Spleen (tissue), 11 donors: Measurements from ENCODE around the gene ASCC3. TPM values are rescaled to one million over a fixed set of nuclear protein-coding genes. Genes with fewer than 3 reads are reported as not detected.
"Not testable (repeated sequence)": the region's sequence is repeated elsewhere in the genome, so short reads cannot be mapped to it uniquely, and the experiment has no call there.

Source experiments
- DNase-seq: peaks from one replicate; pipeline ENCODE4 v3.0.0-alpha.2; 2020
- H3K27ac ChIP-seq, 8 donors: fragments of 200-600 bp; sonication (generic) in 7 of 8; 1 replicate in 4 of 8; 2 replicates in 4 of 8; pipeline versions ENCODE4 v1.5.0 to v1.8.0; 2016 to 2021; ENCODE audit warnings: inconsistent platforms in 4 of 8, mild to moderate bottlenecking in 4 of 8, moderate library complexity in 1 of 8
- H3K27me3 ChIP-seq, 7 donors: fragments of 200-600 bp; sonication (generic) in 6 of 7; replicated peaks in 1 of 7; 1 replicate in 4 of 7; 2 replicates in 3 of 7; pipeline versions ENCODE4 v1.5.0 to v1.8.0; 2016 to 2021; ENCODE audit warnings: inconsistent platforms in 3 of 7, mild to moderate bottlenecking in 1 of 7
- H3K36me3 ChIP-seq, 6 donors: fragments of 200-600 bp; sonication (generic) in 5 of 6; 1 replicate in 4 of 6; 2 replicates in 2 of 6; pipeline versions ENCODE4 v1.5.0 to v1.8.0; 2016 to 2021; ENCODE audit warnings: inconsistent platforms in 2 of 6
- H3K4me1 ChIP-seq, 6 donors: fragments of 200-600 bp; sonication (generic) in 5 of 6; 1 replicate in 3 of 6; 2 replicates in 3 of 6; pipeline versions ENCODE4 v1.5.0 to v1.8.0; 2016 to 2021; ENCODE audit warnings: inconsistent platforms in 3 of 6
- H3K4me3 ChIP-seq, 8 donors: fragments of 200-600 bp; sonication (generic) in 7 of 8; 1 replicate in 4 of 8; 2 replicates in 4 of 8; pipeline versions ENCODE4 v1.5.0 to v1.8.0; 2016 to 2021; ENCODE audit warnings: inconsistent platforms in 4 of 8, mild to moderate bottlenecking in 4 of 8, moderate library complexity in 2 of 8
- H3K9me3 ChIP-seq, 8 donors: fragments of 200-600 bp; sonication (generic) in 7 of 8; 1 replicate in 4 of 8; 2 replicates in 4 of 8; pipeline versions ENCODE4 v1.5.0 to v1.8.0; 2016 to 2021; ENCODE audit warnings: inconsistent platforms in 4 of 8
- POLR2A ChIP-seq, 3 donors: fragments of 450-650 bp; IDR thresholded peaks; one replicate each; pipeline ENCODE4 v1.5.1; 2017; ENCODE audit warnings: antibody characterized with exemption in 3 of 3, mild to moderate bottlenecking in 1 of 3
- POLR2AphosphoS5 ChIP-seq, 3 donors: sonication (generic); formaldehyde crosslinking; IDR thresholded peaks; one replicate each; pipeline ENCODE4 v1.5.1; 2017; ENCODE audit warnings: antibody characterized with exemption in 3 of 3
- WGBS, 5 donors: extraction: QIAGEN DNeasy Blood & Tissue Kit in 3 of 5; methylation state at CpG; one replicate each; pipeline versions ENCODE4 v1.1.5 to v1.1.7; 2013 to 2018; 5-methylcytosine and 5-hydroxymethylcytosine counted together
- intact Hi-C: fragments of 100-400 bp; cut with DNase I; formaldehyde crosslinking; loops from one replicate; pipeline ENCODE4 v1.15.0; 2023; ENCODE audit warnings: low total_unique reads
- polyA plus RNA-seq, 3 donors: library from polyadenylated mRNA; stranded (reverse); fragments of 200-250 nt; gene quantifications; one replicate each; pipeline ENCODE4 v1.2.1, GENCODE V29; 2013
- total RNA-seq, 7 donors: library from RNA; depleted of rRNA in 3 of 7; stranded (reverse); fragments of >200 nt in 3 of 7; fragmentation: NEBNext Ultra II Directional in 4 of 7; extraction: Animal tissue kit (Norgen Biotek cat#: 25700) in 4 of 7; gene quantifications; one replicate each; pipeline versions ENCODE4 v1.1.0 to v1.2.1, GENCODE V29; 2016 to 2021
- TF ChIP-seq, protein P1 (sequence below), 11 experiments: fragments of 200-600 bp in 7 of 11; fragments of 450-650 bp in 4 of 11; sonication (generic) in 4 of 11; IDR thresholded peaks in 8 of 11; conservative IDR thresholded peaks in 3 of 11; 1 replicate in 7 of 11; 2 replicates in 4 of 11; pipeline versions ENCODE4 v1.4.0 to v1.8.0; 2016 to 2021; ENCODE audit warnings: antibody characterized with exemption in 11 of 11, inconsistent platforms in 4 of 11, mild to moderate bottlenecking in 1 of 11
- donor health status: healthy with polysubstance abuse.
- donor health status: DM: no; HTN: no; CAD: no; lungs with moderate emphysema.
- donor health status: DM: no; HTN: no; CAD: no.
- donor health status: Bipolar disorder and iron deficiency.
- donor health status: healthy.
- donor health status: DM: no; HTN: no; CAD: no.
- donor health status: DM: yes; HTN: yes; CAD: no.

The ASCC3 gene
- total and polyA plus RNA-seq, 10 donors = 7.9 to 52.4 (median 40.8) TPM

DNA sequence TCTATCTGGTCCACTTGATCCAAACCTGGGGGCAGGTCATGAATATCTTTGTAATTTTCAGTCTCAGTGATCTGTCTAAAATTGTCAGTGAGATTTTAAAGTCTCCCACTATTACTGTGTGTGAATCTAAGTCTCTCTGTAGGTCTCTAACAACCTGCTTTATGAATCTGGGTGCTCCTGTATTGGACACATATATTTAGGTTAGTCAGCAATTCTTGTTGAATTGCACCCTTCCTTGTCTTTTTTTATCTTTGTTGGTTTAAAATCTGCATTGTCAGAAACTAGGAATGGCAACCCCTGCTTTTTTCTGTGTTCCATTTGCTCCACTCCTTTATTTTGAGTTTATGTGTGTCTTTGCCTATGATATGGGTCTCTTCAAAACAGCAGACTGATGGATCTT, 140.7 kb downstream of the ASCC3 start:
- intact Hi-C loops = no loop called here
- Histone ChIP-seq H3K4me3 (no peak overlapping the region), H3K4me1 (no peaks in the 10 kb centered on the region), H3K9me3 (peaks cover 0 to 8% (median 0%) of the 10 kb centered on the region in 8 donors), H3K27ac (no peak overlapping the region), H3K36me3 (peaks cover 4 to 18% (median 11%) of the 10 kb centered on the region in 6 donors), H3K27me3 (no peaks in the 10 kb centered on the region)
- DNase-seq = no peak
- TF ChIP-seq POLR2AphosphoS5 (IDR thresholded peaks at IDR 0.05) = no peak
- TF ChIP-seq, protein P1, sequence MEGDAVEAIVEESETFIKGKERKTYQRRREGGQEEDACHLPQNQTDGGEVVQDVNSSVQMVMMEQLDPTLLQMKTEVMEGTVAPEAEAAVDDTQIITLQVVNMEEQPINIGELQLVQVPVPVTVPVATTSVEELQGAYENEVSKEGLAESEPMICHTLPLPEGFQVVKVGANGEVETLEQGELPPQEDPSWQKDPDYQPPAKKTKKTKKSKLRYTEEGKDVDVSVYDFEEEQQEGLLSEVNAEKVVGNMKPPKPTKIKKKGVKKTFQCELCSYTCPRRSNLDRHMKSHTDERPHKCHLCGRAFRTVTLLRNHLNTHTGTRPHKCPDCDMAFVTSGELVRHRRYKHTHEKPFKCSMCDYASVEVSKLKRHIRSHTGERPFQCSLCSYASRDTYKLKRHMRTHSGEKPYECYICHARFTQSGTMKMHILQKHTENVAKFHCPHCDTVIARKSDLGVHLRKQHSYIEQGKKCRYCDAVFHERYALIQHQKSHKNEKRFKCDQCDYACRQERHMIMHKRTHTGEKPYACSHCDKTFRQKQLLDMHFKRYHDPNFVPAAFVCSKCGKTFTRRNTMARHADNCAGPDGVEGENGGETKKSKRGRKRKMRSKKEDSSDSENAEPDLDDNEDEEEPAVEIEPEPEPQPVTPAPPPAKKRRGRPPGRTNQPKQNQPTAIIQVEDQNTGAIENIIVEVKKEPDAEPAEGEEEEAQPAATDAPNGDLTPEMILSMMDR (IDR thresholded peaks at IDR 0.05 in 8 of 11, conservative IDR thresholded peaks at IDR 0.05 in 3 of 11) = no peak

DNA sequence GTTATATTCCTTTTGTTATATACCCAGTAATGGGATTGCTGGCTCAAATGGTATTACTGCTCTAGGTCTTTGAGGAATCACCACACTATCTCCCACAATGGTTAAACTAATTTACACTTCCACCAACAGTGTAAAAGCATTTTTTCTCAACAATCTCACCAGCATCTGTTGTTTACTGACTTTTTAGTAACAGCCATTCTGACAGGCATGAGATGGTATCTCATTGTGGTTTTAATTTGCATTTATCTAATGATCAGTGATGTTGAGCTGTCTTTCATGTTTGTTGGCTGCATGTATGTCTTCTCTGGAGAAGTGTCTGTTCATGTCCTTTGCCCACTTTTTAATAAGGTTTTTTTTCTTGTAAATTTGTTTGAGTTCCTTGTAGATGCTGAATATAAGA, 143.4 kb downstream of the ASCC3 start:
- H3K27me3 ChIP-seq, DNase-seq, H3K9me3 ChIP-seq, H3K4me1 ChIP-seq, intact Hi-C loops, H3K27ac ChIP-seq, H3K4me3 ChIP-seq: not testable (repeated sequence)
- peaks cover 2 to 12% (median 6%) of the 10 kb centered on the region in 6 donors for H3K36me3 ChIP-seq

DNA sequence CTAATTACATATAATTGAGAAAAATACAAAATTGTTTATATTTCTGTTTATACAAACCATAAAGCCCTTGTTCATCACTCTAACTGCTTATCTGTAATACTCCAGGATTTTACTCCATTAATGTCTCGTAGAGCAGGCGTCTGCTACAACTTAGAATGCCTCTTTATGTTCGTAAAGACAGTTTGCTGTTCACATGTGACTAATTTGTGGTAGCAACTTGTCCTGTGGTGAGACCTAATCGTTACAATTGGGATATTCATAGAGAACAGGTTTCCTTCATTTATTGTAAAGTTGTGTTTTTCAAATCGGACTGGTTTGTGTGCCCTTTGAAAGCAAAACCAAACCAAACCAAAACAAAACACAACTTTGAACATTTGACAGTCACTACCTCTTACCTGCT, 149.7 kb downstream of the ASCC3 start:
- Histone ChIP-seq H3K36me3 (no peaks in the 10 kb centered on the region), H3K9me3 (no peaks in the 10 kb centered on the region), H3K4me1 (no peaks in the 10 kb centered on the region), H3K27me3 (no peaks in the 10 kb centered on the region), H3K27ac (no peak overlapping the region), H3K4me3 (no peak overlapping the region)
- 90 to 96% (median 92%) methylated on average over 5 of the region's 5 CpGs for WGBS, 5 donors
- DNase-seq = no peak
- TF ChIP-seq POLR2AphosphoS5 (IDR thresholded peaks at IDR 0.05) = no peak
- TF ChIP-seq, protein P1 (IDR thresholded peaks at IDR 0.05 in 8 of 11, conservative IDR thresholded peaks at IDR 0.05 in 3 of 11) = no peak
- no peak for TF ChIP-seq POLR2A (IDR thresholded peaks at IDR 0.05)
- intact Hi-C loops = no loop called here

GRCh38 chr6:100730001-100730980, 150.8 kb downstream of the ASCC3 start:
- Histone ChIP-seq H3K9me3 (no peaks in the 10 kb centered on the region), H3K4me1 (no peaks in the 10 kb centered on the region), H3K36me3 (peaks cover 0 to 2% (median 0%) of the 10 kb centered on the region in 6 donors), H3K27me3 (no peaks in the 10 kb centered on the region), H3K4me3 (no peak overlapping the region), H3K27ac (no peak overlapping the region)
- no peak for DNase-seq
- TF ChIP-seq POLR2AphosphoS5 (IDR thresholded peaks at IDR 0.05) = no peak
- TF ChIP-seq, protein P1 (IDR thresholded peaks at IDR 0.05 in 8 of 11, conservative IDR thresholded peaks at IDR 0.05 in 3 of 11) = no peak
- no peak for TF ChIP-seq POLR2A (IDR thresholded peaks at IDR 0.05)
- WGBS, 5 donors = 67 to 78% (median 73%) methylated on average over 7 of the region's 7 CpGs
- intact Hi-C loops = no loop called here
